MM.1S (cell line): ENCODE results near the gene OPRD1.

Source experiments
- DNase-seq: peaks from one replicate; pipeline ENCODE4 v3.0.0-alpha.2; 2015
- H2AFZ ChIP-seq: fragments of 300-600 bp; sonication (generic); 2 replicates; pipeline ENCODE4 v1.6.0; 2016; ENCODE audit warnings: antibody characterized with exemption, low read length
- H3F3A ChIP-seq: fragments of 300-600 bp; sonication (generic); 2 replicates; pipeline ENCODE4 v1.6.1; 2016; ENCODE audit warnings: mild to moderate bottlenecking, antibody characterized with exemption, low read length, moderate library complexity, mixed read lengths; ENCODE audit not compliant: insufficient read depth
- H3K27ac ChIP-seq: fragments of 300-600 bp; sonication (generic); 2 replicates; pipeline ENCODE4 v1.5.1; 2016; ENCODE audit warnings: mild to moderate bottlenecking, low read length
- H3K27me3 ChIP-seq: fragments of 300-600 bp; sonication (generic); replicated peaks from 2 replicates; pipeline ENCODE4 v1.6.0; 2016; ENCODE audit warnings: low read length; ENCODE audit not compliant: insufficient read depth
- H3K36me3 ChIP-seq: fragments of 300-600 bp; sonication (generic); replicated peaks from 2 replicates; pipeline ENCODE4 v1.6.1; 2016; ENCODE audit warnings: mild to moderate bottlenecking, low read length, mixed read lengths; ENCODE audit not compliant: insufficient read depth
- H3K4me1 ChIP-seq: fragments of 300-600 bp; sonication (generic); 2 replicates; pipeline ENCODE4 v1.6.1; 2016; ENCODE audit warnings: low read length, mixed read lengths
- H3K4me2 ChIP-seq: fragments of 300-600 bp; sonication (generic); 2 replicates; pipeline ENCODE4 v1.6.0; 2016; ENCODE audit warnings: low read depth, low read length
- H3K4me3 ChIP-seq: fragments of 300-600 bp; sonication (generic); 2 replicates; pipeline ENCODE4 v1.5.1; 2016; ENCODE audit warnings: low read length, mixed read lengths
- H3K79me2 ChIP-seq: fragments of 300-600 bp; sonication (generic); 2 replicates; pipeline ENCODE4 v1.6.1; 2016; ENCODE audit warnings: mixed run types, low read length, mixed read lengths
- H3K9ac ChIP-seq: fragments of 300-600 bp; sonication (generic); 2 replicates; pipeline ENCODE4 v1.6.1; 2016; ENCODE audit warnings: low read length, mixed read lengths
- H3K9me2 ChIP-seq: fragments of 300-600 bp; sonication (generic); replicated peaks from 2 replicates; pipeline ENCODE4 v1.6.1; 2016; ENCODE audit warnings: mild to moderate bottlenecking, low read length, mixed read lengths; ENCODE audit not compliant: insufficient read depth
- H3K9me3 ChIP-seq: fragments of 300-600 bp; sonication (generic); replicated peaks from 2 replicates; pipeline ENCODE4 v1.6.1; 2016; ENCODE audit warnings: mild to moderate bottlenecking, low read length, mixed read lengths; ENCODE audit not compliant: insufficient read depth
- H4K20me1 ChIP-seq: fragments of 300-600 bp; sonication (generic); 2 replicates; pipeline ENCODE4 v1.6.1; 2016; ENCODE audit warnings: mild to moderate bottlenecking, low read length, moderate library complexity, mixed read lengths; ENCODE audit not compliant: insufficient read depth
- EZH2 ChIP-seq: fragments of 300-600 bp; sonication (generic); optimal IDR thresholded peaks from 2 replicates; pipeline ENCODE3; 2017; ENCODE audit warnings: low read depth, mild to moderate bottlenecking, antibody characterized with exemption, low read length, mixed read lengths
- EZH2phosphoT487 ChIP-seq: fragments of 300-600 bp; sonication (generic); IDR thresholded peaks from 2 replicates; pipeline ENCODE4 v1.6.1; 2018; ENCODE audit warnings: antibody characterized with exemption, low read length
- TF ChIP-seq, protein P1 (sequence below): fragments of 300-600 bp; sonication (generic); IDR thresholded peaks from 2 replicates; pipeline ENCODE4 v1.5.1; 2016; ENCODE audit warnings: antibody characterized with exemption, low read length, mixed read lengths

The OPRD1 gene

DNA sequence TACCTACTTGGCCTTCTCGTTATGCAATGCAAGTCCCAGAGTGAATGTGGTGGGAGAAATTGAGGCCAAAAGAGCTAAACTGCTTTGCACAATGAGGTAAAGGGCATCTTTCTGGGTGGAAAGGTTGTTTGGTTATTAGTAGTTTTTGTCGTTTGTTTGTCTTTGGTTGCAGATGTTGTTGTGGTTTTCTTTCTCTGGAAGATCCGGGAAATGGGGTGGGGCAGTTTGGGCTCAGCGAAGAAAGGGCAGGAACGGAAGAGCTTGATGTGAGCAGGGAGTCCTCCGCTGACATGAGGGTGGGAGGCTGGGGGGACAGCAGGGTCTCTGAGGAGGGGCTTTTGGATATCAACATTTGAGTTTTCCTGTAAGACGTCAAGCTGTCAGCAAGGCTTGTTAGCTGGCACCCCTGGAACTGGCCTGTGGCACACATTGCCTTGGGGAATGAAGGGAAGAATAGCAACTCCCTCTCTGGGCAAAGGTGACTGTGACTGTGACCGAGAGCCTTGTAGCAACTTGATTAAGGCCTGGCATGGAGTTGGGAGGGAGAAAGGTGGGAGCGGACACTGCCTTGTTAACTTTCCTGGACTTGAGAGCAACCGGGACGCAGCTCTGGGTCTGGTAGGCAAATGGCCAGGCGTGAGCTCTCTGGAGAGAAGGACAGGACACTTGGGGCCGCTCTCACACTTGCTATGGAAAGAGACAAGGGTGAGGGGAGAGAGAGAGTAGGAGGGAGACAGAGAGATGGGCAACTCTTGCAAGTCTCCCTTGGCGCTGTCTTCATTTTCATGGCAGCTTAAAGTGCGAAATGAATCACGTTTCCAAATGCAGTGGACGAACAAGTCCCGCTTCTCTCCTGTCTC is 15.4 kb upstream of the OPRD1 start:
- Histone ChIP-seq H2AFZ (no peak overlapping the region), H3K9me3 (no peaks in the 10 kb centered on the region), H3K9me2 (no peaks in the 10 kb centered on the region), H3K27me3 (no peaks in the 10 kb centered on the region), H3K79me2 (no peaks in the 10 kb centered on the region), H4K20me1 (no peaks in the 10 kb centered on the region), H3K4me3 (no peak overlapping the region), H3K4me1 (no peaks in the 10 kb centered on the region), H3K9ac (no peak overlapping the region), H3K27ac (no peak overlapping the region), H3F3A (no peaks in the 10 kb centered on the region), H3K4me2 (no peak overlapping the region), H3K36me3 (no peaks in the 10 kb centered on the region)
- TF ChIP-seq EZH2phosphoT487 (no peak), EZH2 (no peak)
- TF ChIP-seq, protein P1, sequence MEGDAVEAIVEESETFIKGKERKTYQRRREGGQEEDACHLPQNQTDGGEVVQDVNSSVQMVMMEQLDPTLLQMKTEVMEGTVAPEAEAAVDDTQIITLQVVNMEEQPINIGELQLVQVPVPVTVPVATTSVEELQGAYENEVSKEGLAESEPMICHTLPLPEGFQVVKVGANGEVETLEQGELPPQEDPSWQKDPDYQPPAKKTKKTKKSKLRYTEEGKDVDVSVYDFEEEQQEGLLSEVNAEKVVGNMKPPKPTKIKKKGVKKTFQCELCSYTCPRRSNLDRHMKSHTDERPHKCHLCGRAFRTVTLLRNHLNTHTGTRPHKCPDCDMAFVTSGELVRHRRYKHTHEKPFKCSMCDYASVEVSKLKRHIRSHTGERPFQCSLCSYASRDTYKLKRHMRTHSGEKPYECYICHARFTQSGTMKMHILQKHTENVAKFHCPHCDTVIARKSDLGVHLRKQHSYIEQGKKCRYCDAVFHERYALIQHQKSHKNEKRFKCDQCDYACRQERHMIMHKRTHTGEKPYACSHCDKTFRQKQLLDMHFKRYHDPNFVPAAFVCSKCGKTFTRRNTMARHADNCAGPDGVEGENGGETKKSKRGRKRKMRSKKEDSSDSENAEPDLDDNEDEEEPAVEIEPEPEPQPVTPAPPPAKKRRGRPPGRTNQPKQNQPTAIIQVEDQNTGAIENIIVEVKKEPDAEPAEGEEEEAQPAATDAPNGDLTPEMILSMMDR: no peak
- DNase-seq: no peak

DNA sequence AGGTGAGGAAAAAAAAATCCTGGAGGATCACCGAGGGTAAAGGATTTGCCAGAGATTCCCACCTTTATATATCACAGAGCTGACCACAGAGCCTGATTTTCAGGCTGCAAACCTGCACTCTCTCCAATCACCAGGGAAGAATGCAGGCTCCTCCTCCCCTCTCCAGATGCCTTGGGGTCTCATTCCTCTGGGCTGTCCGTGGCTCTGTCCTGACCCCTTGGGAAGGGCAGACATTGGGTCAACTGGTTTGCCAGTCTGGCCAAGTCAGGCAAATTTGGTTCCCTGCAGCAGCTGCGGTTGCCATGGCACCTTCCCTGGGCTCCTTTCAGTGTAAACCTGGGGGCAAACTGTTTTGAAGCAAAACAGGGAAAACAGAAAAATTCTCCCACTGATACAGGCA is 11.6 kb upstream of the OPRD1 start:
- no peak overlapping the region for H3K9ac ChIP-seq
- H3K79me2 ChIP-seq: no peaks in the 10 kb centered on the region
- H2AFZ ChIP-seq: no peak overlapping the region
- no peaks in the 10 kb centered on the region for H3K9me3 ChIP-seq
- no peaks in the 10 kb centered on the region for H3K9me2 ChIP-seq
- no peak overlapping the region for H3K27ac ChIP-seq
- H3K4me1 ChIP-seq: no peaks in the 10 kb centered on the region
- TF ChIP-seq, protein P1: no peak
- TF ChIP-seq EZH2phosphoT487: no peak
- TF ChIP-seq EZH2: no peak
- no peak overlapping the region for H3K4me3 ChIP-seq
- H3K36me3 ChIP-seq: no peaks in the 10 kb centered on the region
- DNase-seq: no peak
- H3K4me2 ChIP-seq: no peak overlapping the region
- H3K27me3 ChIP-seq: no peaks in the 10 kb centered on the region
- H4K20me1 ChIP-seq: no peaks in the 10 kb centered on the region
- no peaks in the 10 kb centered on the region for H3F3A ChIP-seq

DNA sequence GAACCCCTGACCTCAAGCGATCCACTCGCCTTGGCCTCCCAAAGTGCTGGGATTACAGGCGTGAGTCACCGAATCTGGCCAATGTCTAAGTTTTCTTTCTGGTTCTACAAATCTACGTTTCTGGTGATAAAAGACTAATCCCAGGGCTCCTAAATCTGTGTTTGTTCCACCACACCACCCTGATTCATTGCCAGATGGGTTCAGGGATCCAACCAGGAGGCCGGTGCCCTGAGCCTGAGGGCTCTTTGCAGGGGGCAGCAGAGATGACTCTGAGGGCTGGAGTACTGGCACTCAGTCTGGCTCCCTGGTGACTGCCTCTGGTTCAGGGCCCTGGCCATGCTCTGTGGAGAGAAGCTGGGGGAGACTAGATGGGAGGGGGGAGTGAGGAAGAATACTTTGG is 10.5 kb upstream of the OPRD1 start:
- no peak for DNase-seq

More for the DNA sequence above, 10.5 kb upstream of the OPRD1 start:
- Histone ChIP-seq H3K9me2 (no peaks in the 10 kb centered on the region), H3K4me2 (no peak overlapping the region), H3K4me1 (no peaks in the 10 kb centered on the region), H3K27ac (no peak overlapping the region), H3K27me3 (no peaks in the 10 kb centered on the region), H3K79me2 (no peaks in the 10 kb centered on the region), H3K9me3 (no peaks in the 10 kb centered on the region), H4K20me1 (no peaks in the 10 kb centered on the region), H3K9ac (no peak overlapping the region), H2AFZ (0 out of 2 replicates have a peak overlapping the region, but pooled peaks have one; percentile 23), H3K36me3 (no peaks in the 10 kb centered on the region), H3K4me3 (no peak overlapping the region), H3F3A (no peaks in the 10 kb centered on the region)
- TF ChIP-seq, protein P1: no peak
- no peak for TF ChIP-seq EZH2
- TF ChIP-seq EZH2phosphoT487: no peak
